CD4-positive, alpha-beta T cell treated with Interleukin-17A for 1 hour (primary cell): ENCODE results near the gene GALNT18.
"Not testable (repeated sequence)": the region's sequence is repeated elsewhere in the genome, so short reads cannot be mapped to it uniquely, and the experiment has no call there.

ENCODE experiments used
- DNase-seq: peaks from one replicate; pipeline ENCODE4 v3.0.0-alpha.2; 2020

Gene GALNT18

DNA sequence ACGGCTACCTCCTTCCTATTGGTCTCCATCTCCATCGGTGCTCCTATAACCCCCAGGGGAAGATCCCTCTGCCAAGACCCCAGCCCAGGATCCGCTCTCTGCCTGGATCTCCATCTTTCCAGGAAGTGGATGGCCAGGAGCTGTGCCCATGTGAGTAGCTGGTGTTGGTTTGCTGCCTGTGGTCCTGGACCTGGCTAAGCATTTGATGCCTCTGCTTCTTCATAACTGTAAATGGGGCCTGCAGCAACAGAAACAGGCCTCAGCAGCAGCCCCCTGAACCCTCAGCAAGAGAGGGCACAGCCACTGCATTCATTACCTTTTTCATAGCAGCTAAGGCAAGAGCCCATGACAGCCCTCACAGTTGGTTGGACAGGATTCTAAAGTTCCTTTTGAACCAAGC, 242.1 kb downstream of the GALNT18 start:
- no peak for DNase-seq

DNA sequence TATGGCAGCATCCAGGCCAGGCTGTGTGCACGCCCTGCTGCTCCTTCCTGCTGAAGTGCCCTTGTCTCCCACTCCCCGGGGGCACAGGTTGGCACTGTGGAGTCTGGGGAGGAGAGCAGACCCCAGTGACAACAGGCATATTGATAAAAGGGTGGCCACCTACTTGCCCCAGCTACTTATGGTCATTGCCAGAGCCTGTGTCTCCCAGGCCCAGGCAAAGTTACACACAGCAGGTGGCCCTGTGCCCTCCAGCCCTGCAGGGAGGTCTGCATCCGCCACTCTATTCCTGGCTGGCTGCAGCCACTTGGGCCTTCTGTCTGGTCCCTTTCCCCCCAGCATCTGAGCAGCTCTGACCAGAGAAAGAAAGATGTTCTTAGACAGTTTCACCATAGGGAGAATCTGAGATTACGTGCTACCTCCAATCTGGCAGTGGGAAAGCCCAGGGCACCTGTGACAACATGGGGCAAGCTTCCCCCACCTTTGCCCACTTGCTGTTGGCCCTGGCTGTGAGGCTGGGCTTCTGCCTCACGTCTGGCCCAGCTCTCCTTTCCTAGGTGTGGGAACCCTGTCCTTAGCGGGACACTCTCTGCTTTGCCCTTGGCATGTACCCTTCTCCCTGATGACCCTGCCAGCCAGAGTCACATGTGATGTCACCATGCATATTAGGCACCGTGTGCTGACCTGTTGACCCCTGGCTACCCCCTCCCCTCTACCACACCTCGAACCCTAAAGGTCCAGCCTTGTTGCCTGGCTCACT, 243.4 kb downstream of the GALNT18 start:
- no peak for DNase-seq

GRCh38 chr11:11374358-11375148, 247.3 kb downstream of the GALNT18 start:
- DNase-seq, result no peak

- no peak for DNase-seq
Observed at GRCh38 chr11:11373934-11374333, 247.9 kb downstream of the GALNT18 start.

GRCh38 chr11:11372461-11372860, 249.3 kb downstream of the GALNT18 start:
- no peak for DNase-seq

- no peak for DNase-seq
Observed at GRCh38 chr11:11370962-11371303, 250.9 kb downstream of the GALNT18 start.

GRCh38 chr11:11370255-11370961, 251.4 kb downstream of the GALNT18 start:
- no peak for DNase-seq

DNA sequence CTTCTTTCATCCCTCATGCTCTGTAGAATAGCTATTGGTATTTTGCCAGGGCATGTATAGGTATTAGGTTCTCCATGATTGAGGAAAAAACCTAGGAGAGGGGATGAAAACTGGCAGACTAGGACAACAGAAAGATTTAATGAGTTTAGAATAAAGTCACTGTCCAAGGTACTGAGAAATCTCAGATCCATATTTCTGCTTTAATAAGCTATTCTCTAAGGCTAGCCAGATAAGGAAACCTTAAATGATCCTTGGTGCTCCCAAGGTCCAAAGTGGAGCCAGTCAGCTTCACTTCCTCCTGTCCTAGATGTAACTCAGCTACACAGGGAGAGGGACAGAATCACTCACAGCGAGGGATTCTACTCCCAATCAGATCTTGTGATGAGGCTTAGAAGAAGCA, 255.0 kb downstream of the GALNT18 start:
- DNase-seq, result no peak

- no peak for DNase-seq
Observed at GRCh38 chr11:11363674-11364073, 258.1 kb downstream of the GALNT18 start.

DNA sequence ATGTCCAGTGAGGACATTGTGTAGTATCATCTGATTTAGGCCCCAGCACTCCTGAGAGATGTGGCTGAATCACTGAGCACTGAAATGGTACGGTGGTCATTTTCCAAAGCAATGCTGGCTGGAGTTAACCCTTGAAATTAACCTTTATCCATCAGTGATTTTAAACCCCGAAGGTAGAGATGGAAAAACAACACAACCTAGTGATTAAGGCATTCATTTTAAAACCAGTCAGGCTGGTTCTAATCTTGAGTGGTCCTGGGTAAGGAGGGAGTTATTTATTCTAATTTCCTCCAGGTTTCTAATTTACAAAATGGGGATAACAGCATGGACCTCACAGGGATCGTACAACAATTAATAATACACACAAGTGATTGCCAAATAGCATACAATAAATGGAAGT, 262.2 kb downstream of the GALNT18 start:
- no peak for DNase-seq

GRCh38 chr11:11356842-11357241, 265.0 kb downstream of the GALNT18 start:
- DNase-seq, result no peak

DNA sequence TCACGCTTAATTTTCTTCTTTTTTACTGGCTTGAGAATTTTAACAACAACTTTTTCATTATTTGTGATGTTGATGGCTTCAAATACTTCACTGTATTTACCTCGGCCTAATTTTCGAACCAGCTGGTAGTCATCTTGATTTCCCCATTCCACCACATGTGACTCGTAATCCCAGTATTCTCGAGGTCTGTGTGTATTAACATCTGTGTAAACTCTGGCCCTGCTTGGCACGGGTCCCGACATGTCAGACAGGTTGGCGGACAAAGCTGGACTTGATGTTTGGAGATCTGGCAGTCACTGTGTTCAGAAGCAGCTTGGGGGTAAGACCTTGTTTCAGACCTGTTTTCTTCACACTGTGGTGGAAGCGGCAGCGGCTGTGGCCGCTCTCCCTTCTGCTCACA, 268.9 kb downstream of the GALNT18 start, which contains the start of gene CSNK2A3:
Gene CSNK2A3 (minus strand): TSS at position 373 of the 400 bp plus-strand sequence. CDS start 131 bp downstream, at position 242.
- DNase-seq, result not testable (repeated sequence)

GRCh38 chr11:11351851-11352250, 270.0 kb downstream of the GALNT18 start:
- DNase-seq, result not testable (repeated sequence)

DNA sequence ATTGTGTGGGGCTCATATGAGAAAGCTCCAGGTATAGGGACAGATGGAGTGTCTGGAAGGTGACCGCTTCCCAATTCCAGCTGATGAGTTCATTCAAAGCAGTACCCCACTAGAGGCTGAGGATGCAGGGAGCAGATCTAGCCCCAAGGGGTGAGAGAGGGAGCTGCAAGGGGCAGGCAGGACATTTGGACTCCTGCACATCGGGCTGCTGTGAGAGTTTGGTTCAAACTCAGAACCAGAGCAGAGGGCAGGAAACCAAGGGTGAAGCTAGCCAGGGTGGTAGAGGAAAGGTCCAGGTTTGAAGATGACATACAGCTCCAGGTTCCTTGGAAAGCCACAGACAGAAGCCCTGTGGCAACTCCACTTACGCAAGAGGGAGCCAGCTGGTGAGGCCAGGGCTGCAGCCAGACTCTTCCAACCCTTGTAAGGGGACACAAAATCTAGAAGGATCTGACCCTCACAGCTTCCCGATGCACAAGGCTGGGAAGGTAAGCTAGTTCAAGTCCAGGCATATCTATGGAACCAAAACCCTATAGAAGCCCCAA, 270.7 kb downstream of the GALNT18 start:
- no peak for DNase-seq

- DNase-seq, result no peak
Observed at GRCh38 chr11:11349870-11350337, 271.9 kb downstream of the GALNT18 start.

GRCh38 chr11:11349106-11349825, 272.5 kb downstream of the GALNT18 start:
- DNase-seq, result no peak

GRCh38 chr11:11348303-11348702, 273.5 kb downstream of the GALNT18 start:
- DNase-seq, result no peak

DNA sequence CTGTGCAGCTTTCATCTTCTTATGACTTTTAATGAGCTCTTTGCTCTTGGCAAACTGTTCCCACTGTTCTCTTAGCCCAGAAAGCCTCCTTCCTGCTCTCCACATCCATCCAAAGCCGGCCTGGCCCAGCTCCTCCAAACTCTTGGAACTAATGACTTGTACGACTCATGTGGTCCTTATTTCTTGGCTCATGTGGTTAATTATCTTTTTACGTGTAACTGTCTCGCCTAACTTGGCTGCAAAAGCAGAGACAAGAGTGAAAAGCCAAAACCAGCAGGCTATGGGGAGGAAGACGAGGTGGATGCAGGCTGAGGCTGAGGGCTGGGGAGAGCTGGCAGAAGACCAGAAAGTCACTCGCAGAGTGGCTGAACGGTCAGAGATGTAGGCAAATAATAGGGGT, 274.2 kb downstream of the GALNT18 start:
- DNase-seq, result no peak

GRCh38 chr11:11346303-11346702, 275.5 kb downstream of the GALNT18 start:
- DNase-seq, result no peak

DNA sequence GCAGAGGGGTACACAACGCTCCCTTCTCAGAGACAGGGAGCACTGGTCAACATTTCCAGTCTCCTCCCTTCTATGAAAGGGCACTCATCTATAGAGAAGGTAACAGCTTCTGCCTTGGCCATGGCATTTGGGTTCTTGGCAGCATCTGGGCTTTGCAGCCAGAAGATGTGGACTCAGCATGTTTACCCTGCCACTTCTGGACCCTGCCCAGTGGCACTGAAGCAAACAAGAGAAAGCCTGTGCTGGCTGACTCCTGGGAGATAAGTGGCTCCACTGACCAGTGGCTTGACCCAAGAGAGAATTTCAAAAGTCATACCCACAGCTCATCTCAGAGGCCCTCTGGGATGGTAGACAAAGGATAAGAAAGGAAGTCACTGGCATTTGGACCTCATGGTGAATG, 276.7 kb downstream of the GALNT18 start:
- no peak for DNase-seq

DNA sequence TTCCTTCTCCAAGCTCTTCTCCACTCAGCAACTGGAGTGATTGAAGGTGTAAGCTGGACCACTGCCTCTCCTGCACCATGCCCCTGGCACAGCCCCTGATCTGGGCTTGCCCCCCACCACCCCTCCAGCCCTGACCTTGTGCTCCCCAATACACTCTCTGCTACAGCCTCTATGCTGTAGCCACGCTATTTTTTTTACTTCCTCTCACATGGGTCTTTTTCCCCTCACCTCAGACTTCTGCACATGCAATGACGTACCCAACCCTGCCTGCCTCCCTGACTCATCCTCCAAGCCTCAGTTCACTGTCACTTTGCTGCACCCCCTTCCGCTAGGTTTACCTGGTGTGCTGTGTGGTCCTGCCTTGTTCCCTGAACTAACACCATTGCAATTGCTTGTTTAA, 277.8 kb downstream of the GALNT18 start:
- DNase-seq, result no peak

- DNase-seq, result no peak
Observed at GRCh38 chr11:11338304-11338703, 283.5 kb downstream of the GALNT18 start.

- DNase-seq, result no peak
Observed at GRCh38 chr11:11336664-11337063, 285.1 kb downstream of the GALNT18 start.
